Germinal center (tissue), 1 donor: ENCODE measurements around the gene C1orf122.

Experiments used
- DNase-seq: peaks from one replicate; pipeline ENCODE4 v3.0.0; 2012; ENCODE audit warnings: mixed read lengths, low spot score

Gene C1orf122

DNA sequence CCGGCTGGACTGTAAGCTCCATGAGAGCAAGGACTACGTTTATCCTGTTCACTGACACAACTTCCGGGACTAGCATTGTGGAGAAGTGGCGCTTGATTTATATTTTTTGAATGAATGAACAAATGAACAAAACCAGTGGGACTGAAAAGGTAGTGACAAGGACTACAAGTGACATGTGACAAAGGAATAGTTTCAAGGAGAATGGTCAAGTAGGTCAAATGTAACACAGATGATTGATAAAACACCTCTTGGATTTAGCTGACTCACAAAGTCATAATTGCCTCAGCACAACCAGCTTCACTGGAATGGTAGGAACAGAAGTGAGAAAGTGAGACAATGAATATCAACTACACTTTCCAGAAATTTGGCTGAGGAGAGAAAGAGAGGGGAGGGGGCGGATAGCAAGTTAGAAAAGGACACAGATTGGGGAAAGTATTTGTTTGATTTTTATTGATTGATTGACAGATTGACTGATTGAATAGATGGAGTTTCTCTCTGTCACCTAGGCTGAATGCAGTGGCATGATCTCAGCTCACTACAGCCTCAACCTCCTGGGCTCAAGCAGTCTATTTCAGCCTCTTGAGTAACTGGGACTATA, 37.6 kb downstream of the C1orf122 start:
- DNase-seq: no peak

DNA sequence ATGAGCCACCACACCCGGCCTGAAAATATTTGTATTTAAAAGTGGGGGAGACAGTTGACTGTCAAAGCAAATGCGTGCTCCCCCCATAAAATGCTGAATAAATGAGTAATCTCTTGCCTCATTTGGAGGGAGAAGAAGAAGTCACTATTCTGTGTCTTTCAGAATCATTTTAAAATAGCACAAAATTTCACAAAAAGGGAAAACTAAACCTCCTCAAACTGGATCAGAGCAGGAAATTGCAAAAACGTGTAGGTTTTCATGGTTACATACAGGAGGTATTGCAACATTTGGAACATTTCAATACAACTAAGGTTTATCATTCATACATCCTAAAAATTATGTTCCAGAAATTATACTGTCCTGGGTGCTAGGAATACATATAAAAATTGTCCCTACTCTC, 38.2 kb downstream of the C1orf122 start:
- DNase-seq: no peak

DNA sequence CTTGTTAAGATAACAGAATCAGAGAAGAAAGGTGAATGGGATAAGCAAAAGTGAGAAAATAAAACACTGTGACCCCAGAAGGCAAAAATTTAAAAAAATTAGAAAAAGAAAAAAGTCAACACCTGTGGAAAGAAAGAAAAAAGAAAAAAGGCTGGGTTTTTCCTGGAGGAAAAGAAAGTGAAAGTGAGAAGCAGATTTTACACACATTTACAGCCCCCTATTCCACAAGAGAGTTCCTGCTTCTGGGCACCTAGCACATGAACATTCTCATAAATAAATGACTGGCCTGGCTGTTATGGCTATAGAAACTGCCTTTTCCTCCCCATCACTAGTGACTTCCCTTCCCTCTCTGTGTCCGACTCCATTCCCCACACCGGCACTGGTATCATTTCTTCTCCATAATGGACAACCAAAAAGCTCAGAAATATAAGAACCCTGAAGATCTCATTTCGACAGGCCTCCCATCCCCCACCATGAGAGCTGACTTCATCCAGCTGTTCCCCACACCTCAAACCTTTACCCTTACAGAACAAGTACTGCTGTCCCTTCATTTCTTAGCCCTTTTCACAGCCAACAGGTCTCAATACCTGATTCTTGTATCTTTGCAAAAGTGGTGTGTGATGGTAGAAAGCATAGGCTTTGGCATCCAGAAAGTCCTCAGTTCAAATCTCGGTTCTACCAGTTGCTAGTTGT, 39.2 kb downstream of the C1orf122 start:
- DNase-seq: no peak

DNA sequence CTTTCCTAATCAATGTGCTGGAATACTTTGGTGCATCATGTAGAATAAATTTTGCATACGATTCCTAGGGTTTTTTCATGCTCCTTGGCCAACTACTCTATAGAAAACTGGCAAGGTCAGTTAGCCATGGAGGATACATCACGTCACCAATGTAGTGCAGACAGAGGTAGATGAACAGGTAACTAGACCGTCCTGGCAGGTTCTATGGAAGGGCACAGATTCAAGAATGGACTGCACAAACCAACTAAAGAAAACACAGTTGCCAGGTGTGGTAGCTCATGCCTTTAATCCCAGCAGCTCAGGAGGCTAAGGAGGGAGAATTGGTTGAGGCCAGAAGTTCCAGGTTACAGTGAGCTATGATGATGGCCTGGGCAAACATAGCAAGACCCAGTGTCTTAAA, 41.9 kb downstream of the C1orf122 start:
- no peak for DNase-seq

DNA sequence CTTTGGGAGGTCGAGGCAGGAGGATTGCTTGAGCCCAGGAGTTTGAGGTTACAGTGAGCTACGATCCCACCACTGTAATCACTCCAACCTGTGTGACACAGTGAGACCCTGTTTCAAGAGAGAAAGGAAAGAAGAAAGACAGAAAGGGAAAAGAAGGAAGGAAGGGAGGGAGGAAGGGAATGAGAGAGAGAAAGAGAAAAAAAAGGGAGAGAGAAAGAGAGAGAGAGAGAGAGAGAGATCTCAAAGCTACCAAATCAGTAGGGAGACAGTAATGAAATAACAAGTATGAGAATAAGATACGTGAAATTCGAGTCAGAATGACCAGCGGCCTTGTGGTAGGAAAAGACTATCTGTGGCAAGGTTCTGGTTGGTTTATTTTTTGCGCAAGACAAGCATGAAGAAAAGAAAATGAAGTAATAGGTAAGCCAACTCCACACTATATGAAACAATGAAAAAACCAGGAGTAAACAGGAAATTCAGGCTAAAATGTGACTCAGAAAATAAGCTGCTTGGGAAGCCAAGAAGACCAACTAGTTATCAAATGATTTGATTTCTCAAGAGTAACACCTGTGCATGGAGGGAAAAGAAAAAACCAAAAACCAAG, 42.9 kb downstream of the C1orf122 start:
- no peak for DNase-seq

DNA sequence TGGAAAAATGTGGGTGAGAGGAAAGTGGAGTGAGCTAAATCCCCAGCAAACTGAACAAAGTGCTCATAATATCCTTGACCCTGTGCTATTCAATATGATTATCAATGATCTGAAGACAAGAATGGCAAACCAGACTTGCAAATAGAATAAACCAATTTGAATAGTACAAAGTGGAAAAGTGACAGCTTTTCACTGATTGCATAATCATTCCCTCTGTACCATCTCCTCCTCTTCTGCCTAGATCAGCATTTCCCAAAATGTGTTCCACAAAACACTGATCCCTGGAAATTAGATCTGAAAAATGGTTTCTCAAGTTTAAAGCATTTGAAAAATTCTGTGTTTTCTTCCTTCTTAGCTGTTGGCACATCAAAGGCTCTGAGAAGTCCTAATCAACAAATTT, 43.7 kb downstream of the C1orf122 start:
- no peak for DNase-seq

DNA sequence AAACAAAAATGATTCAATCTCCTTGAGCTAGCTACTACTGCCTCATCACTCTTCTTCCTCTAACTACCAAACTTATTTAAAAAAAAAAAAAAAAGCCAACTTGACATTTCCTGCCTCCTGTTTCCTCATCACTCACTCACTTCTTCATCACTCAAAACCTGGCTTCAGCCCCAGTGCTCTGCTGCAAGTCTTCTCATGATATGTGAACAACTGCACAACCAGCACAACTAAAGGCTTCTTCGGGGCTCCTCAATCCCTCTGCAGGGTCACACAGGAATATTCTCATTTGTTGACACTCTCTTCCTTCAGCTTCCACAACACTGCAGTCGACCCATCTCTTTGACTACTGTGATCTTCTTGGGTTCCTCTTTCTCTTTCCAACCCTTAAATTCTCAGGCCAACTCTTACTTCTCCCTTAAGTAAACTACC, 44.2 kb downstream of the C1orf122 start:
- peak; percentile 11 for DNase-seq

DNA sequence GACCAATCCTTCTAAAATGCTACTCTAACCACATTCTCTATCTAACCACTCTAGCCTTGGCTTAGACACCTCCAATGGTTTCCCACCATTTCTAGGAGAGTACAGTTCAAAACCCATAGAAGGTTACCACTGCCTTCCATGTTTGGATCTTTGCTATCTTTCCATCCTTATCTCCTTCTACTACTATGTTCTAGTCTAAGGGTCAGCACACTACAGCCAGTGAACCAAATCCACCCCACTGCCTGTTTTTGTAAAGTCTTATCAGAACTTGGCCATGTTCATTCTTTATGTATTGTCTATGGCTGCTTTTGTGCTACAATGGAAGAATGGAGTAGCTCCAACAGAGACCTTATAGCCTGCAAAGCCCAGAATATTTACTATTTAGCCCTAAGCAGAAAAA, 45.6 kb downstream of the C1orf122 start:
- no peak for DNase-seq

DNA sequence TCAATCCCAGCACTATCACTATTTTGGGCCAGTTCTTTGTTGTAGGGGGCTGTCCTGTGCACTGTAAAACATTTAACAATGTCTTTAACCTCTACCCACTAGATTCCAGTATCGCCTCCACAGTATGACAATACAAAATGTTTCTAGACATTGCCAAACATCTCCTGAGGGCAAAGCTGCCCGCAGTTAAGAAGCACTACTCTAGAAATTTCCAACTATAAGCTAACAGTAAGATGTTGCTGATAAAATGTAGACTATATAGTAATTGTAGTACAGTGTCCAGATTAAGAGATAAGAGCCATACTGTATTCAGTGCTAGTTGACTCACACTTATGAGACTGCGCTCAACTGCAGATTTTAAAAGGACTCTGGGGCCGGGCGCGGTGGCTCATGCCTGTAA, 46.8 kb downstream of the C1orf122 start:
- DNase-seq: no peak
